ENCODE data around the gene RAP1GDS1.

The RAP1GDS1 gene

DNA sequence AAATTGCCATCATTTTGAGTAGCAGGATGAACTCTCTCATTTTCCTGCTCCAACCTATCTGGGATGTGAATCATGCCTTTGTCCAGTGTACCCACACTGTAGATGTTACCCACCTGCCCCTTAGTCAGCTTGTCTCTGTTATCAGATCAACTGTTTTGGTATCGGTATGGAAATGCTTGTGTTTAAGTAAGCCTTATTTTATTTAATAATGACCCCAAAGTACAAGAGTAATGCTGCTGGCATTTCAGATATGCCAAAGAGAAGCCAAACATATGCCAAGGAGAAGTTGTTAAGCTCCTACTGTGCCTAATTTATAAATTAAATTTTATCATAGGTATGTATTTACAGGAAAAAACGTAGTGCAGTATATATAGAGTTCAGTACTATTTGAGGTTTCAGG is 18.6 kb upstream of the RAP1GDS1 start:
- Histone ChIP-seq H3K36me3 (ENCODE audit: insufficient read depth, insufficient read length, low read length) (no peaks in the 10 kb centered on the region), H3K4me3 (ENCODE audit: insufficient read length, low read depth) (no peak overlapping the region), H3K9me3 (ENCODE audit: insufficient read depth, low read length) (no peaks in the 10 kb centered on the region), H3K9ac (ENCODE audit: insufficient read length, low read depth) (no peak overlapping the region), H3K4me1 (ENCODE audit: insufficient read depth, insufficient read length) (no peaks in the 10 kb centered on the region), H3K27me3 (ENCODE audit: insufficient read depth, insufficient read length) (no peaks in the 10 kb centered on the region)
- TF ChIP-seq ZNF274 (IDR thresholded peaks at IDR 0.05; ENCODE audit: low read depth, low read length) (no peak), SUZ12 (IDR thresholded peaks at IDR 0.05; ENCODE audit: extremely low read depth, insufficient read depth, insufficient read length) (no peak), YY1 (IDR thresholded peaks at IDR 0.05; ENCODE audit: insufficient read depth, insufficient read length) (no peak)
- DNase-seq (ENCODE audit: low read depth, low spot score): no peak

DNA sequence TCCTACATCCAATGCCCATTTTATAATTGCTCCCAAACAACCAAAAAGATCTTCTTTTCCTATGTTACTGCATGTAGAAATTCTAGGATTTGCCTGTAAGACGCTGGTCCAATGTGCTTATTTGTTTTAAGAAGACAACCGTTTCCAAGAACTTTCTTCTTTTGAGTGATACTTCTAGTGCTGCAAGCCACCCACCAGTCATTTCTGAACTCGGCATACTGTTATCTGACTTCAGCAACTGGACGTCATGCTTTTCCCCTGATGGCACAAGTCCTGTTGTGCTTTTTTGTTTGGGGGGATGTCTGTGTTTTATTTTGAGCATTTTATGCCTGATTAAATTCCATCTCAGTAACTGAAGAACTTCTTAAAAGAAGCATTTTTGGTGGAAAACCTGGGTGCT is 16.0 kb upstream of the RAP1GDS1 start:
- Histone ChIP-seq H3K9me3 (ENCODE audit: insufficient read depth, low read length) (no peaks in the 10 kb centered on the region), H3K36me3 (ENCODE audit: insufficient read depth, insufficient read length, low read length) (no peaks in the 10 kb centered on the region)
- no peak for TF ChIP-seq ZNF274 (IDR thresholded peaks at IDR 0.05; ENCODE audit: low read depth, low read length)
- no peak for TF ChIP-seq SUZ12 (IDR thresholded peaks at IDR 0.05; ENCODE audit: extremely low read depth, insufficient read depth, insufficient read length)
- TF ChIP-seq YY1 (IDR thresholded peaks at IDR 0.05; ENCODE audit: insufficient read depth, insufficient read length): no peak

GRCh38 chr4:98248934-98249333 is 12.2 kb upstream of the RAP1GDS1 start:
- no peak for TF ChIP-seq SUZ12 (IDR thresholded peaks at IDR 0.05; ENCODE audit: extremely low read depth, insufficient read depth, insufficient read length)
- TF ChIP-seq ZNF274 (IDR thresholded peaks at IDR 0.05; ENCODE audit: low read depth, low read length): no peak
- TF ChIP-seq YY1 (IDR thresholded peaks at IDR 0.05; ENCODE audit: insufficient read depth, insufficient read length): no peak

More for the DNA sequence above, 16.0 kb upstream of the RAP1GDS1 start:
- no peaks in the 10 kb centered on the region for H3K27me3 ChIP-seq (ENCODE audit: insufficient read depth, insufficient read length)
- no peak overlapping the region for H3K4me3 ChIP-seq (ENCODE audit: insufficient read length, low read depth)
- H3K9ac ChIP-seq (ENCODE audit: insufficient read length, low read depth): no peak overlapping the region
- DNase-seq (ENCODE audit: low read depth, low spot score): no peak
- no peaks in the 10 kb centered on the region for H3K4me1 ChIP-seq (ENCODE audit: insufficient read depth, insufficient read length)

DNA sequence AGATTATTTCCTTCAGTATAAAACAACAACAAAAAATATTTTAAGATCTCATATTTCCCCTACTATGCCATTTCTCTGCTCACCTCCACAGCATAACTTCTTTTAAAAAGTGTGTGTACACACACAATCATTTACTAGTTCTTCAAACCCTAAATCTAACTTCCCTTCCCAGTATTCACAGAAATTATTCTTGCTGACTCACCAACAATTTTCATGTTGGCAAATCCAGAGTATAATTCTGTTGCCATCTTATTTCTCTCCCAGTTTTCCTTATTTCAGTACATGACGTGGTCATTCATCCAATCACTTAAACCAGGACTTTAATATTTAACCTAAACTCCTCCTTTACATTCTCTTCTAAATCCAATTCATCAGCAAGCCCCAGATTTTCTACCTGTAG is 11.4 kb upstream of the RAP1GDS1 start:
- Histone ChIP-seq H3K4me3 (ENCODE audit: insufficient read length, low read depth) (no peak overlapping the region), H3K27me3 (ENCODE audit: insufficient read depth, insufficient read length) (no peaks in the 10 kb centered on the region), H3K9ac (ENCODE audit: insufficient read length, low read depth) (no peak overlapping the region), H3K4me1 (ENCODE audit: insufficient read depth, insufficient read length) (no peaks in the 10 kb centered on the region), H3K9me3 (ENCODE audit: insufficient read depth, low read length) (no peaks in the 10 kb centered on the region), H3K36me3 (ENCODE audit: insufficient read depth, insufficient read length, low read length) (no peaks in the 10 kb centered on the region)
- TF ChIP-seq SUZ12 (IDR thresholded peaks at IDR 0.05; ENCODE audit: extremely low read depth, insufficient read depth, insufficient read length) (no peak), YY1 (IDR thresholded peaks at IDR 0.05; ENCODE audit: insufficient read depth, insufficient read length) (no peak), ZNF274 (IDR thresholded peaks at IDR 0.05; ENCODE audit: low read depth, low read length) (no peak)
- no peak for DNase-seq (ENCODE audit: low read depth, low spot score)

More at GRCh38 chr4:98248934-98249333, 12.2 kb upstream of the RAP1GDS1 start:
- no peaks in the 10 kb centered on the region for H3K27me3 ChIP-seq (ENCODE audit: insufficient read depth, insufficient read length)
- H3K4me3 ChIP-seq (ENCODE audit: insufficient read length, low read depth): no peak overlapping the region
- H3K36me3 ChIP-seq (ENCODE audit: insufficient read depth, insufficient read length, low read length): no peaks in the 10 kb centered on the region
- H3K9me3 ChIP-seq (ENCODE audit: insufficient read depth, low read length): no peaks in the 10 kb centered on the region
- H3K4me1 ChIP-seq (ENCODE audit: insufficient read depth, insufficient read length): no peaks in the 10 kb centered on the region
- DNase-seq (ENCODE audit: low read depth, low spot score): no peak
- H3K9ac ChIP-seq (ENCODE audit: insufficient read length, low read depth): no peak overlapping the region

DNA sequence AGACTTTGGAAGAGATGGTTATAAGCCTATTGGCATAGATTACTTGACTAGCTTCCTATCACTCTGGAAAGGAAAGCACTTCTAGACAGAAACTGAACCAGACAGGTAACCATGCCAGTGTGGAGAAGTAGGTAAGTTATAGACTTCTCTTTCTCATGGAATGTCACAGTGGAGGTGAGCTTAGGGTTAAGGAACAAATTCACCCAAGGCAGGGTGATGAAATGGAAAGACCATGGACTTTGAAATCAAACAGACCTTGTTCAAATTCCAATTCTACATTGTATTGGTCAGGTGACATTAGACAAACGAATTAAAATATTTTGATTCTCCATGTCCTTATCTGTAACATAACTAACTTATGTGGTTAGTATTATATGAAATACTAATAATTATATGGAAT is 7.7 kb upstream of the RAP1GDS1 start:
- TF ChIP-seq ZNF274 (IDR thresholded peaks at IDR 0.05; ENCODE audit: low read depth, low read length): no peak
- no peak for TF ChIP-seq SUZ12 (IDR thresholded peaks at IDR 0.05; ENCODE audit: extremely low read depth, insufficient read depth, insufficient read length)
- no peak for TF ChIP-seq YY1 (IDR thresholded peaks at IDR 0.05; ENCODE audit: insufficient read depth, insufficient read length)
- Histone ChIP-seq H3K4me1 (ENCODE audit: insufficient read depth, insufficient read length) (no peaks in the 10 kb centered on the region), H3K9ac (ENCODE audit: insufficient read length, low read depth) (no peak overlapping the region), H3K27me3 (ENCODE audit: insufficient read depth, insufficient read length) (no peaks in the 10 kb centered on the region), H3K36me3 (ENCODE audit: insufficient read depth, insufficient read length, low read length) (no peaks in the 10 kb centered on the region), H3K4me3 (ENCODE audit: insufficient read length, low read depth) (no peak overlapping the region), H3K9me3 (ENCODE audit: insufficient read depth, low read length) (no peaks in the 10 kb centered on the region)
- no peak for DNase-seq (ENCODE audit: low read depth, low spot score)

- Histone ChIP-seq H3K9me3 (ENCODE audit: insufficient read depth, low read length) (no peaks in the 10 kb centered on the region), H3K27me3 (ENCODE audit: insufficient read depth, insufficient read length) (peaks cover 5% of the 10 kb centered on the region), H3K4me1 (ENCODE audit: insufficient read depth, insufficient read length) (peaks cover 2% of the 10 kb centered on the region), H3K4me3 (ENCODE audit: insufficient read length, low read depth) (peak overlapping the region; percentile 64), H3K36me3 (ENCODE audit: insufficient read depth, insufficient read length, low read length) (no peaks in the 10 kb centered on the region), H3K9ac (ENCODE audit: insufficient read length, low read depth) (peak overlapping the region; percentile 94)
- DNase-seq (ENCODE audit: low read depth, low spot score): peak; percentile 23
- no peak for TF ChIP-seq ZNF274 (IDR thresholded peaks at IDR 0.05; ENCODE audit: low read depth, low read length)
- TF ChIP-seq YY1 (IDR thresholded peaks at IDR 0.05; ENCODE audit: insufficient read depth, insufficient read length): no peak
- no peak for TF ChIP-seq SUZ12 (IDR thresholded peaks at IDR 0.05; ENCODE audit: extremely low read depth, insufficient read depth, insufficient read length)
These were observed 1.1 kb upstream of the RAP1GDS1 start for GRCh38 chr4:98260047-98260578.

- no peak for TF ChIP-seq ZNF274 (IDR thresholded peaks at IDR 0.05; ENCODE audit: low read depth, low read length)
- no peak for TF ChIP-seq YY1 (IDR thresholded peaks at IDR 0.05; ENCODE audit: insufficient read depth, insufficient read length)
- TF ChIP-seq SUZ12 (IDR thresholded peaks at IDR 0.05; ENCODE audit: extremely low read depth, insufficient read depth, insufficient read length): no peak
- no peak for DNase-seq (ENCODE audit: low read depth, low spot score)
These were observed 464 bp downstream of the RAP1GDS1 start for GRCh38 chr4:98261405-98262291.

More at GRCh38 chr4:98261405-98262291, 464 bp downstream of the RAP1GDS1 start:
- peaks cover 2% of the 10 kb centered on the region for H3K4me1 ChIP-seq (ENCODE audit: insufficient read depth, insufficient read length)
- H3K36me3 ChIP-seq (ENCODE audit: insufficient read depth, insufficient read length, low read length): no peaks in the 10 kb centered on the region
- H3K4me3 ChIP-seq (ENCODE audit: insufficient read length, low read depth): peak overlapping the region; percentile 76
- H3K9me3 ChIP-seq (ENCODE audit: insufficient read depth, low read length): no peaks in the 10 kb centered on the region
- H3K27me3 ChIP-seq (ENCODE audit: insufficient read depth, insufficient read length): peaks cover 5% of the 10 kb centered on the region
- H3K9ac ChIP-seq (ENCODE audit: insufficient read length, low read depth): peak overlapping the region; percentile 91

All from NT2/D1 (cell line).